HG03108 (cell line): ENCODE results near the gene FUT4.
"Not testable (repeated sequence)": the region's sequence is repeated elsewhere in the genome, so short reads cannot be mapped to it uniquely, and the experiment has no call there.

Experiments
- ATAC-seq: cut with Tn5 transposase; IDR thresholded peaks from one replicate; pipeline ENCODE4 v1.9.1; 2021; ENCODE audit warnings: moderate library complexity; ENCODE audit not compliant: unreplicated experiment

The FUT4 gene

DNA sequence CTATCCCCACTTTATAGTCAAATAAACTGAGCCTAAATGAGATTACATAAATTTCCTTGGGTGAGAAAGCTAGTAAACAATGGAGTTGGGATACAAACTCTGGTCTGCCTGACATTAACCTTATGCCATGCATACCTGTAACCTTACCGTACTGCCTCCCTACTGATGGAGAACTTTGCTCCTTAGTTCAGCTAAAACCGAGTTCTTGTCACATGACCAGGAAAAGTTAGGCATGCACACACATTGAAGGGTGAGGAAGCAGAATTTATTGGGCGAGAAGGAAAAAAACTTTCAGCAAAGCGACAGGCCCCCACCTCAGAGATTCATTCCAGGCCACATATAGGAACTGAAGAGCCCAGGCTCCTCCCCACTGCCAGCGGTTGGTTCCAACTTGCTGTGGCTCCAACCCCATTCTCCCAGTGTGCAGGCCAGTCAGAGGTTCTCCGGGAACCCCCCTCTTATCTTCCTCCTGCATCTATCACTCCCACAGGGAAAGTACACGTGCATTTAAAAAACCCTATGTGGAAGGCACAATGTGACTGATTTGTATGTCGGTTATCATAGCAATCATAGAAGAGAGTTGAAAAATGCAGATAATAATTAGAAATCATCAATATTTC is 20.2 kb downstream of the FUT4 start:
- no peak for ATAC-seq

DNA sequence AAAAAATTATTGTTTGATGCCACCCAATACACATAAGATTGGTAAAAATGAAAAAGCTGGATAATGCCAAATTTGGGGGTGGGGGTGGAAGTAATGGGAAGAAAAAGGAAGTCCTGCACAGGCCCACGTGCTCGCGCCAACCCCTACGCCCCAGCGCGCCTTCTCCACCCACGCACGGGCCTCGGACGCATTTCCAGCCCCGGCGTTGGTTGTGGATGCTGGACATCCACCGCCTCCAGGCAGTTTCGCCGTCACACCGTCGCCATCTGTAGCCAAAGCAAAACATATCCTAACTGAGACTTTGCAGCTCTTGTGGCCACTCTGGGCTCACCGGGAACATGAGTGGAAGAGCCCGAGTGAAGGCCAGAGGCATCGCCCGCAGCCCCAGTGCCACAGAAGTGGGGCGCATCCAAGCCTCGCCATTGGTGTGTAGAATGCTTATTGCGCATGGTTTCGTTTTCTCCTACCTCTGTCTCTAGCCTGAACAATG is 23.5 kb downstream of the FUT4 start, which contains the start of gene PIWIL4:
TSS of gene PIWIL4 (plus strand) at position 188 of the 490 bp plus-strand sequence. CDS start at position 339, 151 bp downstream.
- no peak for ATAC-seq

DNA sequence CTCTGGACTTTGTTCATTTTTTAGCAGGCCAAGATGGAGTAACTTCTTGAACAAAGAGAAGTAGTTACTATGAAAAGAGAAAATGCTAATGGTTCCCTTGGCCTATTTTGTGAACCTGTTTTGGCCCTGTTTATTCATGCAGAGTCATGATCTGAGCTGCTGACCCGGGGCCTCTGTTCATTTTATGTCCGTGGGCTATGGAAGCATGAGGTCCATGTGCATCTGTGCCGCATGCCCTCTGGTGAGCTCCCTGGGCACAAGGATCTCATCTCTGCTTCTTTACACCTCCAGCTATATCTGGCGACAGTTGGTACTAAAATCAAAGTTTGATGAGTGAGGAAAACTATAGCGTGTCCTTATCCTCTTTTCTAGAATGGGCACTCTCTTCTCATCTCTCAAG is 24.5 kb downstream of the FUT4 start:
- ATAC-seq, result no peak

DNA sequence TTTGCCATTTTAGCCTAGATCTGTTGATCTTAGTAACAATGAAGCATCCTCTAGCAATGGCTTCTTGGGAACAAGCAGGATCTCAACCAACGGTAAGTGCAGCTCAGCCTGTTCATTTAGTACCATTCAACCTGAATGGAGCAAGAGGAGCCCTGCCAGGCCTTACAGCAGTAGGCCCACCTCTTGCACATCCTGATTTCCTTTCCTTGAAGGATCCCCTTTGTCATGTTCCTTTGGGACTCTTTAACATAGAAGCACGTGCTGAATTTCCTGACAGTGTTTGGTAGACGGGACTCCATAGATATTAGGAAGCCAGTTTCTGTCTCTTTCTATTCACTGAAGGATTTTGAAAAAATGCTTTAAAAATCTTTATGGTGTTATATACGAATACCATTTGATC is 25.0 kb downstream of the FUT4 start:
- ATAC-seq, result no peak

DNA sequence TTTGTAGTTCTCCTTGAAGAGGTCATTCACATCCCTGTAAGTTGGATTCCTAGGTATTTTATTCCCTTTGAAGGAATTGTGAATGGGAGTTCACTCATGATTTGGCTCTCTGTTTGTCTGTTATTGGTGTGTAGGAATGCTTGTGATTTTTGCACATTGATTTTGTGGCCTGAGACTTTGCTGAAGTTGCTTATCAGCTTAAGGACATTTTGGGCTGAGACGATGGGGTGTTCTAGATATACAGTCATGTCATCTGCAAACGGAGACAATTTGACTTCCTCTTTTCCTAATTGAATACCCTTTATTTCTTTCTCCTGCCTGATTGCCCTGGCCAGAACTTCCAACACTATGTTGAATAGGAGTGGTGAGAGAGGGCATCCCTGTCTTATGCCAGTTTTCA is 29.3 kb downstream of the FUT4 start:
- ATAC-seq, result not testable (repeated sequence)

DNA sequence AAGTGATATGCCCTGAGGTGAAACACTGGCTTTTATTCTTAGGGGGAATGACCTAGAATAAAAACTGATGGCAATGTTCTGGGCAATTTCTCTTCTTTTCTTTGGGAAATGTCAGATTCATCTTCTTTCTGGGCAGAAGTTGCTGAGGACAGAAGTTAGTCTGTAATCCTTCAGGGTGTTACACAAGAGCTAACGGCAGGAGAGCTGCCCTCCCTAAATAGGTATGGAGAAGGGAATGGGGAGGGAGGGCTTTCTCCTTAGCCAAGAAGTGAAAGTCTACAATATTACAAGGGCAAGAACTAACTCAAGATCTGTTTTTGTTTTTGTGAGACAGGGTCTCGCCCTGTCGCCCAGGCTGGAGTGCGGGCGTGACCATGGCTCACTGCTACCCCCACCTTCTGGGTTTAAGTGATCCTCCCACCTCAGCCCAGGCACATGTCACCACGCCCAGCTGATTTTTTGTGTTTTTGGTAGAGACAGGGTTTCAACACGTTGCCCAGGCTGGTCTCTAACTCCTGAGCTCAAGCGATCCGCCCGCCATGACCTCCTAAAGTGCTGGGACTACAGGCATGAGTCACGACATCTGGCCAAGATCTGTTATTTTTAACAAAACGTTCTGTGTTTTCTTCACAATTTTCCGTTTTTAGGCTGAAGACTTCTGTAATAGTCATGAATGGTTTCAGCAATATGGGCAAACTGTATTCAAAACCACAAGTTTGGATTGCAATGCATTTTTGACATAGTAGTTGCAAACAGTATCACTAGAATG is 30.7 kb downstream of the FUT4 start:
- no peak for ATAC-seq

DNA sequence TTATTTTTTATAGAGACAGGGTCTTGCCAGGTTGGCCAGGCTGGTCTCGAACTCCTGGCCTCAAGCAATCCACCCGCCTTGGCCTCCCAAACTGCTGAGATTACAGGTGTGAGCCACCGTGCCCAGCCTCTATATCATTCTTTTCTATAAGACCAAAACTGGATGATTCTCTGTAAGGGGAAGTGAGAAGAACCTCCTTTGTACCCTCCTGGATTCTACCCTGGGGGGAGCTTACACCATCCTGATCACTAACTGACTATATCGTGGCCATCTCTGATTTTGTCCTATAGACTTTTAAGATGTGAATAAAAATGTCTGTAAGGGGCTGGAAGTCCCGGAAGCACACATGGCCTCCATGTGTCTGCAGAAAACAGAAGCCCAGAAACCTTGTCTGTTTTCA is 32.6 kb downstream of the FUT4 start:
- no peak for ATAC-seq

DNA sequence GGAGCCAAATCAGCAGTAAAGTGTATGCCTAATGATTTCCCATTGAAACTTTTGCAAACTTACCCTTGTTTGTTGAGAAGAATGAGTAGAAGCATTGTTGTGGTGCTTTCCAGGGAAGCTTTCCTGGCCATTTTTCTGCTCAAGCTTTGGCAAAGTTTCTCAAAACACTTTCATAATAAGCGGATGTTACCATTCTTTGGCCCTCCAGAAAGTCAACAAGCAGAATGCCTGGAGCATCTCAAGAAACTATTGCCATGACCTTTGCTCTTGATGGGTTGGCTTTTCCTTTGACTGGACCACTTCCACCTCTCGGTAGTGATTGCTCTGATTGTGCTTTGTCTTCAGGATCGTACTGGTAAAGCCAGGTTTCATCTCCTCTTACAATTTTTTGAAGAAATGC is 34.1 kb downstream of the FUT4 start:
- no peak for ATAC-seq

DNA sequence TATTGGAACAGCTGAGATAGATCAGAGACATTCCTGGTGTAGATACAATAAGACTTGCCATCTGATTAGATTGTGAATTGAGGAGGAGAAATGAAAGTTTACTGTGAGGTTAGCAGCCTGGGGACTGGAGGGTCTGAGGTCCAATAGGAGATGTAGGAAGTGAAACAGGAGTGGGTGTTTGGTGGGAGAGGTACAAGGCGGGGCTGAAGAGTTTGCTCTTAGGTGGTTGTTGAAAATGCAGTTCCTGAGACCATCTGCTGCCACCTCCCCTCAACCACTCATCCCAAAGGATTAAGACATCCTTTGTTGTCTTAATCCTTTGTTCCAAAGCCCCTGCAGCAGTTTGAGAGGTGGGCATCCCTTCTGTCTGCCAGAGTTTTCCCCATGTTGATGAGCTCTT is 38.2 kb downstream of the FUT4 start:
- ATAC-seq, result no peak

DNA sequence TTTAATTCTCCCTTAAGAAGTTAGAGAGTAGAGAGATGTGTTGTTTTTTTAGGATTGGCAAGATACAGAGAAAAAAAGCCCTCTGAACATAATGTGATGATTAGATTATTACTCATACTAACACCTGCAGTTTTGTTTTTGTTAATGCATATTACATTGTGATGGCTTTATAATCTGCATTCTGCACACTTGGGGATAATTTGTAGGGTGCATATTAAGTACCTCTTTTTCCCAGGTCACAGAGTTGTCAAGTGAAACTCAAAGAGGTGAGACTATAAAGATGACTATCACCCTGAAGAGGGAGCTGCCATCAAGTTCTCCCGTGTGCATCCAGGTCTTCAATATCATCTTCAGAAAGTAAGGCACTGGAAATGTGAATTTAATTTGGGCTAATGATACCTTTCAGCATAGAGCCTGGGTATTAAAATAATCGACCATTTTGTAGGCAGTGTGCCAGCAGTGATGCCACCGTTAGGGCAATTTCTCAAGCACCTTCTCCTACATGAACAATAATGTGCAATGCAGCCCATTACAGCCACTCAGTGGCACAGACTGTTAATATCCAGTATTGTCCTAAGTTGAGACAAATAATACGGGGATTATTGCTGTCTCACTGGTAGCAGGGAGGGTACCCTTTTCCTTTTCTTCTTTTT is 39.6 kb downstream of the FUT4 start:
- no peak for ATAC-seq

DNA sequence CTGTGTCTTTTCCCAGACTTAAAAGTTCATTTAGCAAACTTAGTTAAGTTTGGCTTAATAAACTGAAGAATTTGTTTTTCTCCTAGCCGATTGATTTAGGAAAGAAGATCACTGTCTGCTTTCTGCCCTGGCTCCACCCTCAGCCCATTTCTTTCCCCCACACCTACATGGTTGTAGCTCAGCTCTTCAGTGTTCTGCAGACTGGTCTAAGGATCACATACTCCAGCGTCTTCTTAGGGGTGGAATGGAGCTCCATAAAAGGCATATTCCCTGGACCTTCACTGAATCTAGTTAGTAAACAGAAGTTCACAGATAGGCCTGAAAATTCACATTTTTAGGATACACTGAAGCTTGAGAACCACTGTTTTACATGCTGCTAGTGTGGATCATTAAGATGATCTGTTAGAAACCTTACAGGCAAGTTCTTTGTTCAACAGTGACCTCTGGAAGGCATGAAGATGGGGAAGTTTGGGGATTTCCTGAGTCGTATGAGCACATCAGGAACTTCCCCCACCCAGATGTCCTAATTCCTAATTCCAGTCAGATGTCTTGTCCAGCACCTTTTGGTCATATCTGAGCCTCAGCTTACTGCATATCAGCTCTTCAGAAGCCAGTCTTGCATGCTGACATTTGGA is 40.3 kb downstream of the FUT4 start:
- no peak for ATAC-seq

DNA sequence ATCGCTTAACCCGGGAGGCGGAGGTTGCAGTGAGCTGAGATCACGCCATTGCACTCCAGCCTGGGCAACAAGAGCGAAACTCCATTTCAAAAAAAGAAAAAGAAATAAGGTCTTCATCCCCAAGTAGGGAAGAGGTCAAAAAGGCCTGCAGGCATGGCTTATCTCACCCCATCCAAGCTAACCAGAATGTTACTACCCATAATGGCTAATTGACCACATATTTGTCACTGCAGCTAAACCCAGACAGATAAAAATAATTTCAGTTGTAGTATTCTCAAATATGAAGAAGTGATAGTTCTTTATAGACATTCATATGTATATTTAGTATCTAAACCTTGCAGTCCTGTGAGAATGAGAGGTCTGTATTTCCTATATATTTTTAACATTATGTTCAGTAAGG is 41.3 kb downstream of the FUT4 start:
- no peak for ATAC-seq

DNA sequence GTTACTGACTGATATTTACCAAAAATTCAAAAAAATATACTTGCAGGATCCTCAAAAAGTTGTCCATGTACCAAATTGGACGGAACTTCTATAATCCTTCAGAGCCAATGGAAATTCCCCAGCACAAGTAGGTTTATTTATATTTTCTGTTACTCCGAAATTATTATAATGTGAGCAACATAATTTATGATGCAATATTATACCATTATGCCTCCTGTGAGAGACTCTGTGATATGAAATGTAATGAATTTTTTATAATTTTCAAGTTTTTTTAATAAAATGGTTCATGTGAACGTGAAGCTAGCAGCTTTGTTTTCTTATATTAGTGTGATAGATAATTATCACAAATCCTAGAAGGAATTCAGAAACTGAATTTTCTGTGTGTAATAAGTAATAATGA is 41.7 kb downstream of the FUT4 start:
- no peak for ATAC-seq

DNA sequence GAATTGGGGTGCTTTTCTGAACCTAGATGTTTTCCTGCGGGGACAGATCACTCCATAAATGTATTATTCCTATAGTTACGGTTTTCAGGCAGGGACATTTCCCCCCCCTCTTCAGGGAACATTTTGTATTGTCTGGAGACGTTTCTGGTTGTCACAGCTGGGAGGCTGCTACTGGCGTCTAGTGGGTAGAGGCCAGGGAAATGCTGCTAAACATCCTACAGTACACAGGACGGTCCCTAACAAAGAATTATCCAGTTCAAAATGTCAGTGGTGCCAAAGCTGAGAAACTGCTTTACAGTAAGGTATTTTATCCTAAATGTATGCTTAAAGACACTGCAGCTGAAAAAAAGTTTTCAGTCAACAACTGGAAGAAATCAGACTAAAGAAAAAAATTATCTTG is 42.8 kb downstream of the FUT4 start:
- ATAC-seq, result no peak

DNA sequence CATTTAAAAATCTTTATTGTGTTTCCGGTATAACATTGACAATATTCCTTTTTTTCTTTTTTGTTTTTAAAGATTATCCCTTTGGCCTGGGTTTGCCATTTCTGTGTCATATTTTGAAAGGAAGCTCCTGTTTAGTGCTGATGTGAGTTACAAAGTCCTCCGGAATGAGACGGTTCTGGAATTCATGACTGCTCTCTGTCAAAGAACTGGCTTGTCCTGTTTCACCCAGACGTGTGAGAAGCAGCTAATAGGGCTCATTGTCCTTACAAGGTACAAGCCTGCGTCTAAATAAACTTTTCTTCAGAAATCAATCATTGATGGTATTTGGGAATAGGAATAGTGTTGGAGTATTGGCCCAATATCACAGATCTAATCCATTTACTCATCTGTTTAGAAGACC is 43.3 kb downstream of the FUT4 start:
- ATAC-seq, result no peak

DNA sequence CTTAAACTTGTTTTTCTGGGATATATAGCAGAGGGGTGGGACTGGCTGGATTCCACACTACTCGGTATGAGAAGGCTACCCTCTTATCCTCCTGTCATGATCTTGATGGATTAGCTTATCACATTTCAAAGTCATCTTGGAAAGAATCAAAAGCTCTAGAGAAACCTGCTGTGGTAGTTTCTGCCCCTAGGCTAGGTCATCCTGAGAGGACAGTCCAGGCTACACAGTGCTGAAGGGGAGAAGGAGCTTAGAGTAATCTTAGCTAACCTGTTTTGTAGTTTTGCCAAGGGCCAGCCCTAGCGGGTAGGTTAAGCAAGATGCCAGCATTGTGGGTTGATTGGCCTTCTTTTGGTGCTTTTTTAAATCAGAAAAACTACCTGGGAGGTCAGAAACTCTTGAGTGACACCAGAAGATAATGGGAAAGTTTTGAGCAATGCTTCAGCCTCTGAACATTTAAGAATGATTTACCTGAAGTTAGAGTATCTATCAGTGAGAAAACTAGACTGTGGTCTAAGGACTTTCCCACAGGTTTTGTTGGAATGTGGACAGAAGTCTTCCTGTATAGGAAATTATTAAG is 44.7 kb downstream of the FUT4 start:
- ATAC-seq, result peak; percentile 33

DNA sequence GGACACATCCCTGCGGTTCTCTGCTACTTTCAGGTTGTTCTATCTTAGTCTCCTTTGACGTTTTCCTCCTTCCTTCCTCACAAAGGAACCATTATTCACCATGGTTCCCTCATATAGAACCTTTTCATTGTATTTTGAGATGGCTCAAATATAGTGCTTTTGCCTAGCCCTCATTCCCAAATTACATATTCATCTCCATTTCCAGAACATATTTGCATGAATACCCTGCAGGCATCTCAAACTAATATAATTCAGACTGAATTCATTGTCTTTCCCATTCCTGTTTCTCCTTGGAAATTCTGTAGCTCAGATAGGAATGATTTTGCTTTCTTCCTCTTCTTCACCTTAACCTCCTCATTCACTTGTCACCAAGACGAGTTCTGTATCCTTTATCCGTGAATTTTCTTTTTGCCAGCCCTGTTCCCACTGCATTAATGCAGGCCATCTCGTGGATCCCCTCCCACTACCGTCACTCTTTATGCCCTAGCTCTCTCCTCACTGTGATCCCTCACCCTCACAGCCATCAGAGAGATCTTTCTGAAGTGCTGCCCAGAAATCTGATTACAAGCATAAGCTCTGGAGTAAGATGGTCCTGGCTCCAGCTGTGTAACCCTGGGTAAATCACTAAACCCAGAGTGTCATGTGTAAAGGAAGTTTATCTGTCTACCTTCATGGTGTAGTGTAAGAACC is 46.8 kb downstream of the FUT4 start:
- ATAC-seq, result no peak

DNA sequence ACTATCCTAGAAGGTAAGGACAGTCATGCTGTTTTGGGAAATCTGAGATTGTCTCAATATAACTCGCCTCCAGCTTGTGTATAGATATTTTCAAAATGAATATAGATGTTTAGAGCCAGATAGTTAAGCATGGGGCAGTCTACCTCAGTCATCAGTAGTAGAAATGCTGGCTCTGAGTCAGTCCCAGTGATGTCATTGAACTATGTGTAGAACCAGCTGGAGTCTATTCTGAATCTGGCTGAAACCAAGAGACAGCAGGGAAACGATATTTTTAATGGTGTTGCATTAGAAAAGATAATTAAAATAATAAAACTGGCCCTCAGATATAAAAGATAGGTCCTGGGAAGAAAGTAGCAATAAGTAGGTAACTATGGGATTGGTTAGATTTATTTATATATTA is 49.3 kb downstream of the FUT4 start:
- ATAC-seq, result peak; percentile 36

DNA sequence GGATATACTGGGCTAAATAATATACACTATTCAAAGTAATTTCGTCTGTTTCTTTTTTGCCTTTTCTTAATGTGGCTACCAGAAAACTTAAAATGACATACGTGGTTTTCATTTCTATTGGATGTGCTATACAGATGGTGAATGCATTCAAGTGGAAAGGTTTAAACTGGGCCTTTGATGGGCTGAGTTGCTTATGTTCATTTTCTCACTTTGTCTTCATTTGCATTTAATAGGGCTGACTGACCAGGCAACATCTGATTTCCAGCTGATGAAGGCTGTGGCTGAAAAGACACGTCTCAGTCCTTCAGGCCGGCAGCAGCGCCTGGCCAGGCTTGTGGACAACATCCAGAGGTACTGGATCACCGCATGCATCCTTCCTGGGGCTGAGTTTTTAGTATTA is 51.4 kb downstream of the FUT4 start:
- no peak for ATAC-seq

DNA sequence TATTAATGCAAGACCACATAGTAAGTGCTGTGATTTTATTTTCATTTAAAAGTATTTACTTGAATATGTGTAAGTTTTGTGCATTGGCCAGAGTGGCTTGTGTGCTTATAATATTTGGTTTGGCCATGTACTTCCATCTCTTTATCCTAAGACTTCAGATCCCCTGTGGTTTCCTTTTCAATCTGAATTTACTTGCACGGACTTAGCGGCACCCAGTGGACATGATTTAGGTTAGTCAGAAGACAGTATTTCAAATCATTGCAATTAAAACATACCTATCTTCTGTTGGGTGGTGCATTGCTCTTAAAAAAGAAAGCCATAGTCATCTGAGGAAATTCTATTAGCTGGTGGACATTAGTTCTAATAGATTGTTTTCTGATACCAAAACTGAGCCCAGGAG is 54.2 kb downstream of the FUT4 start:
- ATAC-seq, result no peak
